Measurements from ENCODE around the gene HLX. TPM values are rescaled to one million over a fixed set of nuclear protein-coding genes. Genes with fewer than 3 reads are reported as not detected.

HLX gene
- total RNA-seq, 2 donors from 2014 or later, result 1.7 to 6.2 TPM

DNA sequence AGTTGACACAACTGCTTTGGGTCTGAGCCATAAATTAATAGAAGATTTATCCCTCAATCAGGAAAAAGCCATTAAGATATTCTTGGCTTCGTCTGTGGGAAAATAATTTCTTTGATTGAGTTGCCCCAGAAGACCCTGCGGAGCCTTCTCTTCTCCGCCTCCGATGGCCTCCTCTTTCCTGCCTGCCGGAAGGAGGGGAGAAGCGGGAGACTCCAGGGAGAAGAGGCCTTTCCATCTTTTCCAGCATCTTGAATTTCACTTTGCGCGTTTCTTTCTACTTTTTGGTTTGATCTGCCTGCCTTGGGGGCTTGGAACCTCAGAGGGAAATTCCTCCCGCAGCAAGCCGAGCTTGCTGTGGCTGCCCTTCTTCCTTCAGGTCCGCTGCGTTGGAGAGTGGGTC lies 16.8 kb downstream of the HLX start:
- DNase-seq, result no peak
- Histone ChIP-seq H3K4me1 (no peaks in the 10 kb centered on the region), H3K27me3 (peaks cover 49% of the 10 kb centered on the region), H3K36me3 (no peaks in the 10 kb centered on the region), H3K4me3 (no peak overlapping the region), H3K9ac (ENCODE audit: low read depth in 2 of 2, low read length in 2 of 2) (no peak overlapping the region), H3K9me3 (no peaks in the 10 kb centered on the region), H3K27ac (no peak overlapping the region)
- intact Hi-C loops (cut with DNase I), result no loop called here
- TF ChIP-seq, protein P1, sequence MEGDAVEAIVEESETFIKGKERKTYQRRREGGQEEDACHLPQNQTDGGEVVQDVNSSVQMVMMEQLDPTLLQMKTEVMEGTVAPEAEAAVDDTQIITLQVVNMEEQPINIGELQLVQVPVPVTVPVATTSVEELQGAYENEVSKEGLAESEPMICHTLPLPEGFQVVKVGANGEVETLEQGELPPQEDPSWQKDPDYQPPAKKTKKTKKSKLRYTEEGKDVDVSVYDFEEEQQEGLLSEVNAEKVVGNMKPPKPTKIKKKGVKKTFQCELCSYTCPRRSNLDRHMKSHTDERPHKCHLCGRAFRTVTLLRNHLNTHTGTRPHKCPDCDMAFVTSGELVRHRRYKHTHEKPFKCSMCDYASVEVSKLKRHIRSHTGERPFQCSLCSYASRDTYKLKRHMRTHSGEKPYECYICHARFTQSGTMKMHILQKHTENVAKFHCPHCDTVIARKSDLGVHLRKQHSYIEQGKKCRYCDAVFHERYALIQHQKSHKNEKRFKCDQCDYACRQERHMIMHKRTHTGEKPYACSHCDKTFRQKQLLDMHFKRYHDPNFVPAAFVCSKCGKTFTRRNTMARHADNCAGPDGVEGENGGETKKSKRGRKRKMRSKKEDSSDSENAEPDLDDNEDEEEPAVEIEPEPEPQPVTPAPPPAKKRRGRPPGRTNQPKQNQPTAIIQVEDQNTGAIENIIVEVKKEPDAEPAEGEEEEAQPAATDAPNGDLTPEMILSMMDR (IDR thresholded peaks at IDR 0.05), result no peak

DNA sequence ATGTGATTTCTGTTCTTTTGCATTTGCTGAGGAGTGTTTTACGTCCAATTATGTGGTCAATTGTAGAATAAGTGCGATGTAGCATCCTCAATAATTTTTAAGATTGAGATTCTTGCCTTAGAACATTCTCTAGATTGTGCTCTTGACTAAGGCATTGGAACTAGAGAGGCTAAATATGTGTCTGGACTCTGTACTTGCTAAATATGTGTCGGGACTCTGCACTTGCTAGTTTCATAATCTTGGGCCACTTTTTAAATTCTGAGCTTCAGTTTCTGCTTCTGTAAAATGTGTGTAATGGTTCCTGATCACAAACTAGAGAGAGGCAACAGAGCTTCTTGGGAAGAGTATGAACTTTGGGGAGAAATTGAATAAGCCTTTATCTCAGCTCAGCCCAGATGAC lies 21.6 kb downstream of the HLX start:
- TF ChIP-seq, protein P1 (IDR thresholded peaks at IDR 0.05), result no peak
- Histone ChIP-seq H3K9ac (ENCODE audit: low read depth in 2 of 2, low read length in 2 of 2) (no peak overlapping the region), H3K9me3 (no peaks in the 10 kb centered on the region), H3K4me3 (no peak overlapping the region), H3K4me1 (no peaks in the 10 kb centered on the region), H3K27me3 (peaks cover 4% of the 10 kb centered on the region), H3K36me3 (no peaks in the 10 kb centered on the region), H3K27ac (no peak overlapping the region)
- no peak for DNase-seq
- intact Hi-C loops (cut with DNase I), result no loop called here

DNA sequence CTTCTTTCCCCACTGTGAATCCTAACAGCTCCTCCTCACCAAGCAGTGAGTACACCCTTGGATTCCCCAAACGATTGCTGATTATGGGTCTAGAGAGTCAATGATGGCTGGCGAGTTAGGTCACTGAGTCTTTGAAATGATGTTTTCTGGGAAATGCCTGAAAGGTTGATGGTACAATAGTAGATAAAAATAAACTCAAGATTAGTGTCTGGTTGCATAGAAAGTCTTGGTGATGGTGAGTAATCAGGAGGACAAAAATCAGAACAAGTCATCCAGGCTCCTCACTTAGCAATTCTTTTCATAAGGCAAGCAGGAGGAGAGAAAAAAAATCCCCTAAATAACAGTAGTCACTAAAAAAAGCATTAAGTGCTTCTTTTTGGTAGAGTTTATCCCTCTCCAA lies 22.6 kb downstream of the HLX start:
- Histone ChIP-seq H3K4me1 (no peaks in the 10 kb centered on the region), H3K9ac (ENCODE audit: low read depth in 2 of 2, low read length in 2 of 2) (no peak overlapping the region), H3K27ac (no peak overlapping the region), H3K27me3 (no peaks in the 10 kb centered on the region), H3K9me3 (no peaks in the 10 kb centered on the region), H3K36me3 (no peaks in the 10 kb centered on the region), H3K4me3 (no peak overlapping the region)
- DNase-seq, result no peak
- intact Hi-C loops (cut with DNase I), result no loop called here
- TF ChIP-seq, protein P1 (IDR thresholded peaks at IDR 0.05), result no peak

DNA sequence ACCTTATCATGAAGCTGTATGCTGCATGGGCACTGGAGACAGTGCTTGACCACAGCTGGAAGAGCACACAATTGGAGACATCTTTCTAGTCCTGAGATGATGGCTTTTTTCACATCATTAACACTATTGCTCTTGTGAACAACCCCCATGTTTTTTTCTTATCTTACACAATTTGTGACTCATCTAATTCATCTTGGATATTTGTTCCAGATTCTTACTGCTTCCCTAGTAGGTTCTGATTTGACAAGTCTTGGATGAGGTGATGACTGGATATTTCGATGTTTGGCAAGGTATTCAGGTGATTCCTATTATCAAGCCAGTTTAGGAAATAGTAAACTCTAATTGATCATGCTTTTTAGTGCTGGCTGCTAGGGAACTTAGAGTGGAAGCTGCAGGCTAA lies 23.7 kb downstream of the HLX start:
- no peaks in the 10 kb centered on the region for H3K4me1 ChIP-seq
- H3K9me3 ChIP-seq, result no peaks in the 10 kb centered on the region
- no peak overlapping the region for H3K27ac ChIP-seq
- TF ChIP-seq, protein P1 (IDR thresholded peaks at IDR 0.05), result no peak
- no peak overlapping the region for H3K9ac ChIP-seq (ENCODE audit: low read depth in 2 of 2, low read length in 2 of 2)
- H3K36me3 ChIP-seq, result no peaks in the 10 kb centered on the region
- no peaks in the 10 kb centered on the region for H3K27me3 ChIP-seq
- H3K4me3 ChIP-seq, result no peak overlapping the region
- DNase-seq, result no peak
- intact Hi-C loops (cut with DNase I), result no loop called here

DNA sequence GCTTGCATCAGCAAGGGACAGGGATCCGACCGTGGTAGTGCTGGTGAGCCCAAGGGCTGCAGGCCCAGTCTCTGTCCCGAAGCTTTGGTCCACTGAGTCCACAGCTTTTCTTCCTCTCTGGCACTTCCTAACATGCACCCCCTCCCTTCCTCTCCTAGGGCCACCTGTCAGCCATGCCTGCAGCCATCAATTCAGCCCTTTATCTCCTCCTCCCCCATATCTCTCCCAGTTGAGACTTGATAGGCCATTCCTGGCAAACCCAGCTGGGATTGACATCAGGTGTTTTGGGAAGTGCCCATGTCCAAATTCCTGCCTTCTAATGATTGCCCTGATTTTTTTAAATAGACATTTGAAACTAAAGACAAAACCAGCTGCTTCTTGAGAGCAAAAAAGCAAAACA lies 25.6 kb downstream of the HLX start:
- H3K4me3 ChIP-seq, result no peak overlapping the region
- H3K9me3 ChIP-seq, result no peaks in the 10 kb centered on the region
- no peak for DNase-seq
- no peak overlapping the region for H3K9ac ChIP-seq (ENCODE audit: low read depth in 2 of 2, low read length in 2 of 2)
- TF ChIP-seq, protein P1 (IDR thresholded peaks at IDR 0.05), result no peak
- intact Hi-C loops (cut with DNase I), result no loop called here
- no peaks in the 10 kb centered on the region for H3K27me3 ChIP-seq
- H3K4me1 ChIP-seq, result no peaks in the 10 kb centered on the region
- H3K27ac ChIP-seq, result no peak overlapping the region
- no peaks in the 10 kb centered on the region for H3K36me3 ChIP-seq

All from colonic mucosa (tissue), 4 donors.